Activated gamma-delta T cell treated with Interleukin-2 at 50 U/mL for 16 hours (primary cell): ENCODE data around the gene ADORA3.
"Not testable (repeated sequence)": the region's sequence is repeated elsewhere in the genome, so short reads cannot be mapped to it uniquely, and the experiment has no call there.

Experiments
- DNase-seq: peaks from one replicate; pipeline ENCODE4 v3.0.0-alpha.2; 2020

ADORA3 gene

GRCh38 chr1:111503585-111504060, at the start of gene ADORA3, which contains the start of gene TMIGD3:
TSS of gene ADORA3 (minus strand) at chr1:111503633. CDS start at chr1:111503354, 279 bp downstream.
TSS of gene TMIGD3 (minus strand) at chr1:111503633. CDS start at chr1:111503354, 279 bp downstream.
- no peak for DNase-seq

- no peak for DNase-seq
These were observed 49.8 kb upstream of the ADORA3 start for GRCh38 chr1:111553196-111553595.

- no peak for DNase-seq
These were observed 49.2 kb upstream of the ADORA3 start for GRCh38 chr1:111552587-111552986.

GRCh38 chr1:111551623-111552411, 48.4 kb upstream of the ADORA3 start:
- no peak for DNase-seq

- not testable (repeated sequence) for DNase-seq
These were observed 44.4 kb upstream of the ADORA3 start for GRCh38 chr1:111547786-111548185.

- no peak for DNase-seq
These were observed 38.8 kb upstream of the ADORA3 start for GRCh38 chr1:111542187-111542586.

- DNase-seq = no peak
These were observed 38.3 kb upstream of the ADORA3 start for GRCh38 chr1:111541721-111542120.

- DNase-seq = no peak
These were observed 37.5 kb upstream of the ADORA3 start for GRCh38 chr1:111540928-111541327.

GRCh38 chr1:111538343-111539025, 35.1 kb upstream of the ADORA3 start:
- DNase-seq = no peak

GRCh38 chr1:111535256-111536191, 32.1 kb upstream of the ADORA3 start:
- no peak for DNase-seq

GRCh38 chr1:111520053-111520452, 16.6 kb upstream of the ADORA3 start:
- no peak for DNase-seq

- DNase-seq = no peak
These were observed 14.2 kb upstream of the ADORA3 start for GRCh38 chr1:111517469-111518225.

GRCh38 chr1:111516005-111516535, 12.6 kb upstream of the ADORA3 start:
- peak; percentile 27 for DNase-seq

GRCh38 chr1:111515291-111516004, 12.0 kb upstream of the ADORA3 start:
- DNase-seq = no peak

- DNase-seq = no peak
These were observed 10.1 kb upstream of the ADORA3 start for GRCh38 chr1:111513410-111514020.

GRCh38 chr1:111512931-111513330, 9.5 kb upstream of the ADORA3 start:
- no peak for DNase-seq

- no peak for DNase-seq
These were observed 8.9 kb upstream of the ADORA3 start for GRCh38 chr1:111512132-111512889.

GRCh38 chr1:111511370-111511769, 7.9 kb upstream of the ADORA3 start:
- DNase-seq = no peak

GRCh38 chr1:111509997-111510375, 6.6 kb upstream of the ADORA3 start:
- no peak for DNase-seq
